Breast epithelium (tissue), 4 donors: ENCODE results near the gene PCDH1. TPM values are rescaled to one million over a fixed set of nuclear protein-coding genes. Genes with fewer than 3 reads are reported as not detected.
A peak's percentile ranks its signal among the peaks of the same experiment; 100 is the strongest.

Source experiments
- DNase-seq, 2 donors: peaks; one replicate each; pipeline ENCODE4 v3.0.0-alpha.2; 2019; ENCODE audit warnings: low spot score in 2 of 2
- H3K27ac ChIP-seq, 2 donors: fragments of 200-600 bp; sonication (generic) in 1 of 2; one replicate each; pipeline ENCODE4 v1.5.1; 2016 to 2019; ENCODE audit warnings: mild to moderate bottlenecking in 1 of 2
- H3K27me3 ChIP-seq, 2 donors: fragments of 200-600 bp; sonication (generic) in 1 of 2; one replicate each; pipeline versions ENCODE4 v1.5.1 to v1.6.0; 2017 to 2019; ENCODE audit warnings: control low read depth in 1 of 2, mild to moderate bottlenecking in 1 of 2
- H3K36me3 ChIP-seq: fragments of 200-600 bp; one replicate; pipeline ENCODE4 v1.5.1; 2019
- H3K4me1 ChIP-seq, 2 donors: fragments of 200-600 bp; sonication (generic); one replicate each; pipeline ENCODE4 v1.5.1; 2016 to 2019; ENCODE audit warnings: control low read depth in 1 of 2
- H3K4me3 ChIP-seq, 3 donors: fragments of 200-600 bp; sonication (generic); 1 replicate in 2 of 3; 2 replicates in 1 of 3; pipeline ENCODE4 v1.5.1; 2016 to 2019; ENCODE audit warnings: mild to moderate bottlenecking in 3 of 3, moderate library complexity in 2 of 3
- H3K9me3 ChIP-seq, 2 donors: fragments of 200-600 bp; sonication (generic) in 1 of 2; one replicate each; pipeline ENCODE4 v1.5.1; 2016 to 2019; ENCODE audit warnings: control low read depth in 1 of 2
- POLR2A ChIP-seq: fragments of 450-650 bp; IDR thresholded peaks from one replicate; pipeline ENCODE4 v1.6.1; 2016; ENCODE audit warnings: antibody characterized with exemption, mild to moderate bottlenecking, moderate library complexity
- POLR2AphosphoS5 ChIP-seq, 3 donors: sonication (generic); formaldehyde crosslinking; IDR thresholded peaks; one replicate each; pipeline ENCODE4 v1.6.1; 2017; ENCODE audit warnings: antibody characterized with exemption in 3 of 3
- intact Hi-C: fragments of 100-400 bp; cut with DNase I; formaldehyde crosslinking; loops from one replicate; pipeline ENCODE4 v1.15.1; 2023; ENCODE audit warnings: low total_unique reads
- total RNA-seq, 3 donors: library from RNA; depleted of rRNA; stranded (reverse); fragments of >200 nt; gene quantifications; one replicate each; pipeline ENCODE4 v1.1.0, GENCODE V29; 2016
- TF ChIP-seq, protein P1 (sequence below), 3 donors: fragments of 450-650 bp; IDR thresholded peaks; one replicate each; pipeline ENCODE4 v1.5.1; 2016 to 2017; ENCODE audit warnings: antibody characterized with exemption in 3 of 3, mild to moderate bottlenecking in 3 of 3, moderate library complexity in 3 of 3

Gene PCDH1
- total RNA-seq, 3 donors from 2014 or later = 28.3 to 72.7 (median 65.9) TPM

DNA sequence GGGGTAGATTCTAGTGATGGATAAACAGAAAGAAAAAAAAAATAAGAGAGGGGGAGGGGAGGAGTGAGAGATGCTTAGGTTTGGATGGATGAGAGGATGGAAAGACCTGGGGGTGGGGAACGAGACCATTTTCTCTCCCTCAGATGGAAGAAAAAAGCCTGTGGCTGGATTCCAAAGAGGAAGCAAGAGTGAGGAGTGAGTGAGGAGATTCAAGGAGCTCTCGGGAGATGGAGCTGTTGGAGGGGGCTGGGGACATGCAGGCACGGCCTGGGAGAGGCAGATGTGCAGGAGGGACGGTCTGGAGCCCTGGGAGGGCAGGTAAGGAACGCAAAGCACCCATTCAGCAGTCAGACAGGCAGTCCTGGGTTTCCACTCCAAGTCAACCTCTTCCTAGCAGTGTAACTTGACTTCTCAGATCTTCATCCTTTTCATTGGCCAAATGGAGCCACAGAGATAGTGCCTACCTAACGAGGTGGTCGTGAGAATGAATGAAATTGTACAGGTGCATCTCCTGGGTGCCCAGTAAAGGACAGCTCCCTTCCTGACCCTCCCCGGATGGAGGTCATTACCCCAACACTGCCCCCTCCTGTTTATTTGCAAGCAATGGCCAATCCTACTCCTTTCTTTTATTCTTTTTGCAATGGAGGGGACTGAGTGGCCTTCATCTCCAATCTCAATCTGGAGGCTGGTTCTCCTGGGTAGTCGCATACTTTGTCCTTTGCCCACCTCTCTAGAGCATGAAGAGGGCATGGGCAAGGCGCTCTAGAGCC, 52.2 kb downstream of the PCDH1 start:
- no peak for TF ChIP-seq POLR2A
- TF ChIP-seq, protein P1, sequence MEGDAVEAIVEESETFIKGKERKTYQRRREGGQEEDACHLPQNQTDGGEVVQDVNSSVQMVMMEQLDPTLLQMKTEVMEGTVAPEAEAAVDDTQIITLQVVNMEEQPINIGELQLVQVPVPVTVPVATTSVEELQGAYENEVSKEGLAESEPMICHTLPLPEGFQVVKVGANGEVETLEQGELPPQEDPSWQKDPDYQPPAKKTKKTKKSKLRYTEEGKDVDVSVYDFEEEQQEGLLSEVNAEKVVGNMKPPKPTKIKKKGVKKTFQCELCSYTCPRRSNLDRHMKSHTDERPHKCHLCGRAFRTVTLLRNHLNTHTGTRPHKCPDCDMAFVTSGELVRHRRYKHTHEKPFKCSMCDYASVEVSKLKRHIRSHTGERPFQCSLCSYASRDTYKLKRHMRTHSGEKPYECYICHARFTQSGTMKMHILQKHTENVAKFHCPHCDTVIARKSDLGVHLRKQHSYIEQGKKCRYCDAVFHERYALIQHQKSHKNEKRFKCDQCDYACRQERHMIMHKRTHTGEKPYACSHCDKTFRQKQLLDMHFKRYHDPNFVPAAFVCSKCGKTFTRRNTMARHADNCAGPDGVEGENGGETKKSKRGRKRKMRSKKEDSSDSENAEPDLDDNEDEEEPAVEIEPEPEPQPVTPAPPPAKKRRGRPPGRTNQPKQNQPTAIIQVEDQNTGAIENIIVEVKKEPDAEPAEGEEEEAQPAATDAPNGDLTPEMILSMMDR (IDR thresholded peaks at IDR 0.05) = no peak
- no peak for TF ChIP-seq POLR2AphosphoS5 (IDR thresholded peaks at IDR 0.05)
- no peaks in the 10 kb centered on the region for H3K27me3 ChIP-seq
- H3K36me3 ChIP-seq = no peaks in the 10 kb centered on the region
- intact Hi-C loops = no loop called here
- no peaks in the 10 kb centered on the region for H3K9me3 ChIP-seq
- peak overlapping the region in 1 of 2 donors; percentile 63 for H3K27ac ChIP-seq
- no peak overlapping the region for H3K4me3 ChIP-seq
- H3K4me1 ChIP-seq = no peaks in the 10 kb centered on the region
- no peak for DNase-seq

DNA sequence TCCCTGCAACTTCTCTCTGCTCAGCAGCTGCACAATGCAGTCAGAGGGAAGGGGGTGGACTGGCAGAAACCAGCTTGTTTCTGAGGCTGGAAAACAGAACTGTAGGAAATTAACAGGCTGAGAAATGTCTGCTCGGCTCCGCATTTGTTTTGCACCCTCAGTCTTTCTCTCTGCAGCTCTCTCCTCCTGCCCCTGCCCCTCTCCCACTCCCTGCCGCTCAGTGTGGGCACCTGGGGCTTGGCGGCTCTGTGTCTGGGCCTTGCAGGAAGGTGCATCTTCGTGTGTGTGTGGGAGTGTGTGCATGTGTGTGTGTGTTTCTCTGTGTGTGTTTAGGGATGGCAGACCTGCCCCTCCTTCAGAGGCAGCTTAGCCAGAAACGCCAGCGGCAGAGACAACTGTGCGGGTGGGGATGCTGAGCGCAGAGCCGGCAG, 53.0 kb downstream of the PCDH1 start:
- H3K27ac ChIP-seq = no peak overlapping the region
- H3K4me3 ChIP-seq = no peak overlapping the region
- no peaks in the 10 kb centered on the region for H3K27me3 ChIP-seq
- DNase-seq = no peak
- H3K9me3 ChIP-seq = no peaks in the 10 kb centered on the region
- TF ChIP-seq POLR2A (no peak), POLR2AphosphoS5 (IDR thresholded peaks at IDR 0.05) (no peak)
- TF ChIP-seq, protein P1 (IDR thresholded peaks at IDR 0.05) = no peak
- no peaks in the 10 kb centered on the region for H3K36me3 ChIP-seq
- intact Hi-C loops = no loop called here
- no peaks in the 10 kb centered on the region for H3K4me1 ChIP-seq

DNA sequence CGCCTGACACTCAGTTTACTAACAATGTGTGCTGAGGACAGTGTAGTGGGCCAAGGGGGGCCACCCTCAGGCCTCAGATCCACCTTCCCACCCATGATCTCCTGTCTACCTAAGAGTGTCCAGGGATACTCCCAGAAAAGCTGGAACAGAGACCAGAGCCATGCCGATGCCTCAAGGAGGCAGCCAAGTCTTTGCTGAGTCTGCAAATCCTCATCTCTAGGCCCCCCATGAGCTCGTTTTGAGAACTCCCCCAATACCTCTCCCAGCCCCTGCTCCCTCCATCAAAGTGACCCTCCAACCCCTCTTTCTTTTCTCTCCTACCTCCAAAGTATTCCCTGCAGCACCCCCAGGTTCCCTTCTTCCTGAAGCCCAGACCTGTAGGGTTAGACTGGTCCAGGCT, 53.5 kb downstream of the PCDH1 start:
- Histone ChIP-seq H3K27me3 (no peaks in the 10 kb centered on the region), H3K4me1 (no peaks in the 10 kb centered on the region), H3K4me3 (no peak overlapping the region), H3K9me3 (no peaks in the 10 kb centered on the region), H3K36me3 (no peaks in the 10 kb centered on the region), H3K27ac (peak overlapping the region in 1 of 2 donors; percentile 66)
- intact Hi-C loops = no loop called here
- TF ChIP-seq POLR2AphosphoS5 (IDR thresholded peaks at IDR 0.05) (no peak), POLR2A (no peak)
- TF ChIP-seq, protein P1 (IDR thresholded peaks at IDR 0.05) = no peak
- no peak for DNase-seq

DNA sequence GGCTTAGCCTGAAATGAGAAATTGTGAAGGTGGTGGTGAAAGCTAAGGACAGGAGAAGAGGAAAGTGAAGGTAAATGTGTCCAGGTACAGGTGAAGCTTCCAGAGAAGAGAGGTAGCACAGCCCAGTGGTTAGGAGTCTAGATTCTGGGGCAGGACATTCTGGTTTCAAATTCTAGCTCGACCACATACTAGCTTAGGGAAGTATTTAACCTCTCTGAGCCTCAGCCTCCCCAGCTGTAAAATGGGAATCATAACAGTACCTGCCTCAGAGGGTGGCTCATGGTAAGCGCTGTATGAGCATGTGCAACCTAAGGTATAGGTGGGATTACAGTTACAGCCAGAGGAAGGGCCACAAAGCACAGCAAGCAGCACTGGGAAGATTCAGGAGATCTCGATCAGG, 55.2 kb downstream of the PCDH1 start:
- intact Hi-C loops = no loop called here
- Histone ChIP-seq H3K27ac (peak overlapping the region in 1 of 2 donors; percentile 66), H3K36me3 (no peaks in the 10 kb centered on the region), H3K9me3 (no peaks in the 10 kb centered on the region), H3K27me3 (no peaks in the 10 kb centered on the region), H3K4me1 (no peaks in the 10 kb centered on the region), H3K4me3 (no peak overlapping the region)
- TF ChIP-seq POLR2A (no peak), POLR2AphosphoS5 (IDR thresholded peaks at IDR 0.05) (no peak)
- TF ChIP-seq, protein P1 (IDR thresholded peaks at IDR 0.05) = no peak
- no peak for DNase-seq

DNA sequence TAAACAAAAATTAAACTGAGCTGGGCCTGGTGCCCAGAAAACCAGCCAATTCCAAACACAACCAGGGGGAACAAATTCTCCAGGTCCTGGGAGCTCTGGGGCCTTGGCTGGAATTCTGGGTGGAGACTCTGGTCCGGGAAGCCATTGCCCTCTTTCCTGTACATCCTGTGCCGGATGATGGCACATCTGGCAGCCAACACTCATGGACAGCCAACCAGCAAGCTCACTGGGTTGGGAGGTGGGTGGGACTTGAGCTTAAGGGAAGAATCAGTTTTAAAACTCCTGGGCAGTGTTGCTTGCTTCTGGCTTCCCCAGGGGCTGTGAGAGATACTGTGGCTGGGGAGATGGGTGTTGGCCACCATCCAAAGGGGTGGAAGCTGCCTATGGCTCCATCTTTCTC, 56.1 kb downstream of the PCDH1 start:
- no peaks in the 10 kb centered on the region for H3K27me3 ChIP-seq
- no peaks in the 10 kb centered on the region for H3K4me1 ChIP-seq
- intact Hi-C loops = no loop called here
- peak in 1 of 3 donors; percentile 39 for TF ChIP-seq POLR2AphosphoS5 (IDR thresholded peaks at IDR 0.05)
- TF ChIP-seq, protein P1 (IDR thresholded peaks at IDR 0.05) = no peak
- peak in 1 of 2 donors; percentile 61 for DNase-seq
- no peak overlapping the region for H3K4me3 ChIP-seq
- H3K36me3 ChIP-seq = no peaks in the 10 kb centered on the region
- no peaks in the 10 kb centered on the region for H3K9me3 ChIP-seq
- peak overlapping the region; percentile 48 to 66 for H3K27ac ChIP-seq
